ENCODE results near the gene ABCA6.
"Not testable (repeated sequence)": the region's sequence is repeated elsewhere in the genome, so short reads cannot be mapped to it uniquely, and the experiment has no call there.

- TF ChIP-seq E4F1 (CRISPR knock-in tag; IDR thresholded peaks at IDR 0.05; ENCODE audit: borderline replicate concordance); RBM34 (IDR thresholded peaks at IDR 0.05; ENCODE audit: borderline replicate concordance, insufficient read depth, low read length); ZSCAN29 (IDR thresholded peaks at IDR 0.05); CTCF (IDR thresholded peaks at IDR 0.05 in 2 of 3, conservative IDR thresholded peaks at IDR 0.05 in 1 of 3; ENCODE audit: insufficient read depth in 2 of 3, low read depth in 1 of 3, low read length in 3 of 3): not testable (repeated sequence)
Observed at GRCh38 chr17:69070378-69071232, 71.1 kb downstream of the ABCA6 start.

All from K562 (cell line).